Measurements from ENCODE around the gene EVPL.
"Not testable (repeated sequence)": the region's sequence is repeated elsewhere in the genome, so short reads cannot be mapped to it uniquely, and the experiment has no call there.

EVPL gene

GRCh38 chr17:75975757-75976174 is 51.3 kb downstream of the EVPL start:
- DNase-seq (ENCODE audit: low read depth) = no peak
- H3K4me3 ChIP-seq (ENCODE audit: low read depth, low read length) = peak overlapping the region; percentile 0
- no peak for TF ChIP-seq CTCF (conservative IDR thresholded peaks at IDR 0.05; ENCODE audit: low read depth, low read length)

GRCh38 chr17:75975187-75975586 is 51.9 kb downstream of the EVPL start:
- H3K4me3 ChIP-seq (ENCODE audit: low read depth, low read length); DNase-seq (ENCODE audit: low read depth): not testable (repeated sequence)

GRCh38 chr17:75970626-75971025 is 56.5 kb downstream of the EVPL start:
- no peak for DNase-seq (ENCODE audit: low read depth)
- no peak for TF ChIP-seq CTCF (conservative IDR thresholded peaks at IDR 0.05; ENCODE audit: low read depth, low read length)
- H3K4me3 ChIP-seq (ENCODE audit: low read depth, low read length) = no peak overlapping the region

- no peak overlapping the region for H3K4me3 ChIP-seq (ENCODE audit: low read depth, low read length)
- DNase-seq (ENCODE audit: low read depth) = peak; percentile 10
- TF ChIP-seq CTCF (conservative IDR thresholded peaks at IDR 0.05; ENCODE audit: low read depth, low read length) = no peak
Measured at GRCh38 chr17:75970011-75970523, 57.0 kb downstream of the EVPL start.

DNA sequence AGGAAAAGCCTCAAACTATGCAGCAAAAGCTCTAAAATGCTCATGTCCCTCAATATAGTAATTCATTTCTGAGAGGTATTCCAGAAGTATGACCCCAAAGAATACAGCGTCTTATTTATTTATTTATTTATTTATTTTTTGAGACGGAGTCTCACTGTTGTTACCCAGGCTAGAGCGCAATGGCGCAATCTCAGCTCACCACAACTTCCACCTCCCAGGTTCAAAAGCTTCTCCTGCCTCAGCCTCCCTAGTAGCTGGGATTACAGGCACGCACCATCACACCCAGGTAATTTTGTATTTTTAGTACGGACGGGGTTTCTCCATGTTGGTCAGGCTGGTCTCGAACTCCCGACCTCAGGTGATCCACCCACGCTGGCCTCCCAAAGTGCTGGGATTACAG is 58.1 kb downstream of the EVPL start:
- not testable (repeated sequence) for DNase-seq (ENCODE audit: low read depth); H3K4me3 ChIP-seq (ENCODE audit: low read depth, low read length)

DNA sequence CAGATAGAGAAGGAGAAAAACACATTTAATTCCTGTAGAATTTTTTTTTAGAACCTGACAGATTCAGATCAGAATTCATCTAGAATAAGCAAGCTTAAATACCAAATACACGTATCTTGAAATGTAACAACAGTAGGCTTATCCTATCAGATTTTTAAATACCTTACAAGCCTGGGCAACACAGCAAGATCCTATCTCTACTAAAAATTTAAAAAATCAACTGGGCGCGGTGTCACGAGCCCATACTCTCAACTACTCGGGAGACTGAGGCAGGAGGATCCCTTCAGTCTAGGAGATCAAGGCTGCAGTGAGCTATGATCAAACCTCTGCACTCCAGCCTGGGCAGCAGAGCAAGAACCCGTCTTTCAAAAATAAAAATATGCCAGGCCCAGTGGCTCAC is 61.6 kb downstream of the EVPL start:
- DNase-seq (ENCODE audit: low read depth) = no peak
- no peak for TF ChIP-seq CTCF (conservative IDR thresholded peaks at IDR 0.05; ENCODE audit: low read depth, low read length)
- H3K4me3 ChIP-seq (ENCODE audit: low read depth, low read length) = no peak overlapping the region

DNA sequence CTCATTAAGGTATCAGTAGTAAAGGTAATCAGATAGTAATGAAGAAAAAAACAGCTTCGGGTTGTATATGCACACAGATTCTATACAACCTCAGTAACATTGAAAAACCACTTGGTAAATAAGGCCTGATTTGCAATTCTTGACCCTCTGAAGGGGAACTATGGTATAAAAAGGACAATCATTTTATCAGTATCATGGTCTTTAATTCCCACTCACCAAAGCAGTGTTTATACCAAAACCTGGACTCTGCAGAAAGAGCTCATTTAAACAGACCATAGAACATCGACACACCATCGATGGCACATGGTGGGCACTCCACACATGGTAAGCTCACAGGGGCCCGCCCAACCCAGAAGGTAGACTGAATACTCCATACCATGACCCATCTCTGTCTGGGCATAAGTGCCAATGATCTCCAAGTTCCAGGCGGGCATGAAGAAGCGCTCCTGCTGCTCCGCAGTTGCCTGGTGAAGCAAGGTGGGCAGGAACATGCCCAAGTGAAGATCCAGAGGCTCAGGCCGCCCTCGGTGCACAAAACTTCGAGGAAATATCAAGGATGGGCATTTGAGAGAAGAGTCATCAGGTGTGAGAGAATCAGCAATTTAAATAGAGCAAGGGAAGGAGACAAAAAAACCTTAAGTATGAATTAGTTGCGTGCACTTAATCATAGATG is 67.1 kb downstream of the EVPL start:
- no peak for DNase-seq (ENCODE audit: low read depth)
- TF ChIP-seq CTCF (conservative IDR thresholded peaks at IDR 0.05; ENCODE audit: low read depth, low read length) = no peak

DNA sequence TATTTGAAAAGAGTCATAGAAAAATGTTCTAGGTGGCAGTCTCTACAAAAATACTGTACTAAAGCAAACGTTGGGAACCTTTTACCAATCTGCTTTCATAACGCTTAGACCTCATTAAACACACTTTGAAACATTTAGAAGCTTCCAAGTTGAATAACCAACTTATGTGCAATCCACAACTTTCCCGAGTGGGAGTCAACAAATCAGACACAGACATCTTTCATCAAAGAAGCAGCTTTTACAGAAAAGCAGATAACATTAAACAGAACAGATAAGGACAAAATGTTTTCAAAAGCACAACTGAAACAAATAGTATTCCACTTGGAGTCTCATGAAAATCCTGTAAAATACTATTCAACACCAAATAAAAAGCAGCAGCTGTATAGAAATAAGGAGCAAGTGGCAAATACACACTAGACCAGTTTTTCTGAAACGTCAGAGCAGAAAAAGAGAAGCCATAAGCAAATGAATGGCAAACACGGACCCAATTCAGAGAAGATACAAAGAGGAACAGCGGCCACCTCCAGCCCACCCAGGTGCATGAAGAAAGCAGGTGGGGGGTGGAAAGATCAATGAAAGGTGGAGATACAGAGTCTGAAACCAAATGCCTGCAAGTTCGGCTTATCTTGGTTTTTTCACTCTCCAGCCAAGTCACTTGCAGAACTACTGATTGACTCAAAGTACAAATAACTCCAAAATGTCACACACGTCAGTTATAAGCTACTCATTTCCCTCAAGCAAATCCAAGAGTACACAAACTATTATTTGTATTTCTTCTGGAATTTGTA is 67.9 kb downstream of the EVPL start:
- no peak for DNase-seq (ENCODE audit: low read depth)
- no peak overlapping the region for H3K4me3 ChIP-seq (ENCODE audit: low read depth, low read length)
- no peak for TF ChIP-seq CTCF (conservative IDR thresholded peaks at IDR 0.05; ENCODE audit: low read depth, low read length)

More for the DNA sequence above, 67.1 kb downstream of the EVPL start:
- H3K4me3 ChIP-seq (ENCODE audit: low read depth, low read length) = no peak overlapping the region

All from choroid plexus epithelial cell (primary cell).